Measurements from ENCODE around the gene CCDC195.
A peak's percentile ranks its signal among the peaks of the same experiment; 100 is the strongest.

Gene CCDC195

DNA sequence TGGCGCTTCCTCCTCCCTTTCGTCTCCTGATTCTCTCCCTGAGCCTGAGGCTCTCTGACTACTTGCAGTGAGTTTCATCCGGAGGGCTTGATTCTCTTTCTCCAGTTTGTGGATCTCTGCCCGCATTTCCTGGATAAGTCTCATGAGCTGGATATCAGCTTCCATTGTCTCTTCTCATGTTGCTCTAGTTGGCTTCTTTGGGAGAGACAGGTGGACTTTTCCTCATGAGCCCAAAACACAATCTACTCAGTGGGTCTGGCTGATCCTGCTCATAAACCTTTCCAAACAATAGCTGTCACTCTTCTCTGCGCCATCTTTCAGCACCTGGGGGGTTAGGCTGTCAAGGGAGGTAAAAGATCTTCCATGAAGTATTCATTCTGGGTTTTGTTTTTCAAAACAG is at the start of gene CCDC195:
CCDC195 (minus strand) TSS at position 165 of the 400 bp plus-strand sequence; CDS start at position 165, 0 bp downstream.
- TF ChIP-seq CTCF (conservative IDR thresholded peaks at IDR 0.05; ENCODE audit: low read length): no peak
- no peak for DNase-seq (ENCODE audit: low read depth)
- no peak within 1 kb of the TSS for H3K4me3 ChIP-seq (ENCODE audit: low read length)

DNA sequence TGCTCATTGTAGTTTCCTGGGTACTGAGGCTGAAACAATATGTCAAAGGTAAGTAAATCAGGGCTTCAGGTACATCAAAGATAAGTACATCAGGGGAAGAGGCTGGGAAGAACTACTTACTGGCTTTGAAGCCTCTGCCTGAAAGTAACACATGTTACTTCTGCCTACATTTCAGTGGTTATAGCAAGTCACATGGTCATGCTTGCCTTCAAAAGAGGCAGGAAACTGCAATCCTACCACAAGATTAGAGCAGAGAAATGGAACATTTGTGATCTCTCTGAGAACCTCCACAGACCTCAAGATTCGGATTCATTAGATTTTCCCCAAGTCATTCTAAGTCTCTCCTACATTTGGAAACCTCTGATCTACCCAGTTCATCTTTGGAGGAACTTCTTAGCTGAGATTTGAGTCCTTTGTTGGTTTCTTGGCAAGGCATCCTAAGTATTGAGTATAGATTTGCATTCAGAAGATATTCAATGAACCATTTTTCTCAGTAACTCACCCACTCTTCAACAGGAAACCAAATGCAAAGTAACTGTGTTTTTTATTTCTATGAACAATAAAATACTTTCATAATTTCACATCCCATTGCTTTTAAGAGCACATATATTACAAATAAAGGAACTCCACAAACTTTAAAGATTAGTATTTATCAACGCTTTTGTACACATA is 48.5 kb upstream of the CCDC195 start:
- no peak for DNase-seq (ENCODE audit: low read depth)
- H3K4me3 ChIP-seq (ENCODE audit: low read length): no peak overlapping the region
- TF ChIP-seq CTCF (conservative IDR thresholded peaks at IDR 0.05; ENCODE audit: low read length): no peak

DNA sequence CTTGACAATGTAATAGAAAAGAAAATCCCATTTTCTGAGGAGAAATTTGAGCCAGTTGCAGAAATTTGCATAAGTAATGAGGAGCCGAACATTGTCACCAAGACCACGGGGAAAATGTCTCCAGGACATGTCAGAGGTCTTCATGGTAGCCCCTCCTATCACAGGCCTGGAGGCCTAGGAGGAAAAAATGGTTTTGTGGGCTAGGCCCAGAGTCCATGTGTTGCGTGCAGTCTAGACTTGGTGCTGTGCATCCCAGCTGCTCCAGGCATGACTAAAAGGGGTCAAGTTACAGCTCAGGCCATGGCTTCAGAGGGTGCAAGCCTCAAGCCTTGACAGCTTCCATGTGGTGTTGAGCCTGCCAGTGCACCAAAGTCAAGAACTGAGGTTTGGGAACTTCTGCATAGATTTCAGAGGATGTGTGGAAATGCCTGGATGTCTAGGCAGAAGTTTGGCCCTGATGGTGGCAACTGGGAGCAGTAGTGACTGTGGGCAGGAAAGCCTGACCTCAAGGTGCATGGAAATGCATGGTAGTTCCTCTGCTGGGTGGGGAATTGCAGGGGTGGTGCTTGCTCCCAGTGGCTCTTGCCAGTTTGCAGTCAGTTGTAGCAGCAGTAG is 41.9 kb upstream of the CCDC195 start:
- no peak overlapping the region for H3K4me3 ChIP-seq (ENCODE audit: low read length)
- no peak for DNase-seq (ENCODE audit: low read depth)
- TF ChIP-seq CTCF (conservative IDR thresholded peaks at IDR 0.05; ENCODE audit: low read length): no peak

- peak; percentile 92 for DNase-seq (ENCODE audit: low read depth)
Observed at GRCh38 chr2:224753743-224754540, 37.8 kb upstream of the CCDC195 start.

GRCh38 chr2:224751996-224752698 is 36.0 kb upstream of the CCDC195 start:
- no peak for DNase-seq (ENCODE audit: low read depth)
- no peak overlapping the region for H3K4me3 ChIP-seq (ENCODE audit: low read length)
- no peak for TF ChIP-seq CTCF (conservative IDR thresholded peaks at IDR 0.05; ENCODE audit: low read length)

More at GRCh38 chr2:224753743-224754540, 37.8 kb upstream of the CCDC195 start:
- TF ChIP-seq CTCF (conservative IDR thresholded peaks at IDR 0.05; ENCODE audit: low read length): no peak
- no peak overlapping the region for H3K4me3 ChIP-seq (ENCODE audit: low read length)

DNA sequence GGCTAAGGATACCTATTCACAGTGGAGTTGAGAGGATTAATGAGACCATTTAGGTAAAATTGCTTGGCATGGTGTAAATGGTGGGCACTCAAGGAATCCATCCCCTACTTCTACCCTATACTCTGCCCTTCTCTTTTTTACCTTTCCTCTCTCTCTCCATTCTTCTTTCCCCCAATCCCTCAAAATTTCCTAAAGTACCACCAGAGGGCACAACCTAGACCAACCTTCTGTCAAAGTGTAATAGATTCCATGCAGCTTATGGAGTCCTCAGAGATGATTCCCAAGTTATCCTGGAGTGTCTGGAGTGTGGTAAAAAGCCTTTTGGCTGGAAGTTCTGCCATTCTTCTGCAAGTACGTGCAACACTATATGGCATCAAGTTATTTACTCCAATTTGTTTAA is 33.0 kb upstream of the CCDC195 start:
- no peak overlapping the region for H3K4me3 ChIP-seq (ENCODE audit: low read length)
- no peak for DNase-seq (ENCODE audit: low read depth)
- TF ChIP-seq CTCF (conservative IDR thresholded peaks at IDR 0.05; ENCODE audit: low read length): peak; percentile 35
